Panc1 (cell line): ENCODE results near the gene SGO2. TPM values are rescaled to one million over a fixed set of nuclear protein-coding genes. Genes with fewer than 3 reads are reported as not detected.

Source experiments
- ATAC-seq: fragments of 200-7000 bp; cut with Tn5 transposase; 2 replicates; pipeline ENCODE4 v1.9.1; 2020; ENCODE audit warnings: mild to moderate bottlenecking, moderate library complexity
- BruUV-seq: library from RNA; stranded (reverse); fragments of 400-500 nt; replicated peaks from 2 replicates; lab custom pipeline; 2021; lab: Mats Ljungman, UMichigan
- CTCF ChIA-PET: fragments of 300-600 bp; sonication (Branson Sonifier 250); formaldehyde crosslinking; loops from one replicate; lab custom pipeline; 2022; ENCODE audit warnings: antibody characterized with exemption; lab: Charles Lee
- POLR2A ChIA-PET: fragments of 300-600 bp; sonication (Branson Sonifier 250); formaldehyde crosslinking; loops from one replicate; lab custom pipeline; 2022; ENCODE audit warnings: antibody characterized with exemption; lab: Charles Lee
- DNase-seq: peaks from one replicate; pipeline ENCODE4 v3.0.0-alpha.2; 2010; ENCODE audit warnings: low read depth, low spot score
- H3K27ac ChIP-seq: 2 replicates; pipeline ENCODE4 v1.5.1; 2011; ENCODE audit warnings: mild to moderate bottlenecking, low read length, inconsistent platforms
- H3K27me3 ChIP-seq: fragments of 200-500 bp; sonication (Bioruptor generic); 2 replicates; pipeline ENCODE4 v1.6.0; 2014; ENCODE audit warnings: low read length, inconsistent platforms; ENCODE audit not compliant: control insufficient read depth, insufficient read depth
- H3K36me3 ChIP-seq: fragments of 200-500 bp; sonication (Bioruptor generic); 2 replicates; pipeline ENCODE4 v1.5.1; 2014; ENCODE audit warnings: inconsistent platforms, mild to moderate bottlenecking, low read length, moderate library complexity; ENCODE audit not compliant: control insufficient read depth, insufficient read depth
- H3K4me1 ChIP-seq: 2 replicates; pipeline ENCODE4 v1.5.1; 2011; ENCODE audit warnings: inconsistent platforms, mild to moderate bottlenecking, low read length, moderate library complexity; ENCODE audit not compliant: control insufficient read depth, insufficient read depth
- H3K4me3 ChIP-seq, 2 experiments: 2 replicates each; pipeline ENCODE4 v1.5.1; 2011 to 2012; ENCODE audit warnings: low read depth in 2 of 2, low read length in 2 of 2, mild to moderate bottlenecking in 2 of 2, inconsistent platforms in 1 of 2, moderate library complexity in 1 of 2
- H3K9me3 ChIP-seq: fragments of 200-500 bp; sonication (Bioruptor generic); 2 replicates; pipeline ENCODE4 v1.5.1; 2014; ENCODE audit warnings: low read depth, mild to moderate bottlenecking, inconsistent platforms, low read length, moderate library complexity; ENCODE audit not compliant: control insufficient read depth, insufficient read depth
- POLR2AphosphoS5 ChIP-seq: IDR thresholded peaks from 2 replicates; pipeline ENCODE4 v1.6.1; 2012; ENCODE audit warnings: mild to moderate bottlenecking, low read depth, low read length, moderate library complexity
- SIN3A ChIP-seq: IDR thresholded peaks from 2 replicates; pipeline ENCODE4 v1.6.1; 2012; ENCODE audit warnings: low read depth, mild to moderate bottlenecking, low read length, moderate library complexity, borderline replicate concordance; ENCODE audit not compliant: insufficient read depth
- TCF7L2 ChIP-seq: IDR thresholded peaks from 2 replicates; pipeline ENCODE4 v1.6.1; 2011; ENCODE audit warnings: mild to moderate bottlenecking, low read depth, low read length, inconsistent platforms
- in situ Hi-C: cut with HindIII; loops from 2 replicates; pipeline ENCODE4 v1.10.0; 2016; ENCODE audit warnings: low sequenced_read_pairs, low pct_unique_long_range_greater_than_20kb
- intact Hi-C: fragments of 100-400 bp; cut with micrococcal nuclease; formaldehyde crosslinking; loops from one replicate; pipeline ENCODE4 v1.10.0; 2022; ENCODE audit not compliant: unreplicated experiment
- total RNA-seq: library from RNA; stranded (reverse); gene quantifications from one replicate; pipeline ENCODE4 v1.2.1, GENCODE V29; 2021; ENCODE audit not compliant: unreplicated experiment
- TF ChIP-seq, protein P1 (sequence below), 2 experiments: IDR thresholded peaks; 2 replicates each; pipeline ENCODE4 v1.6.1; 2011 to 2012; ENCODE audit warnings: low read depth in 2 of 2, control low read depth in 1 of 2, low read length in 1 of 2, mild to moderate bottlenecking in 1 of 2, moderate library complexity in 1 of 2; ENCODE audit not compliant: insufficient read depth in 1 of 2
- TF ChIP-seq, protein P2 (sequence below): fragments of 450-650 bp; IDR thresholded peaks from 2 replicates; pipeline ENCODE4 v1.5.1; 2017; ENCODE audit warnings: mild to moderate bottlenecking

The SGO2 gene
- total RNA-seq, 1 experiment from 2014 or later = 34.0 TPM

DNA sequence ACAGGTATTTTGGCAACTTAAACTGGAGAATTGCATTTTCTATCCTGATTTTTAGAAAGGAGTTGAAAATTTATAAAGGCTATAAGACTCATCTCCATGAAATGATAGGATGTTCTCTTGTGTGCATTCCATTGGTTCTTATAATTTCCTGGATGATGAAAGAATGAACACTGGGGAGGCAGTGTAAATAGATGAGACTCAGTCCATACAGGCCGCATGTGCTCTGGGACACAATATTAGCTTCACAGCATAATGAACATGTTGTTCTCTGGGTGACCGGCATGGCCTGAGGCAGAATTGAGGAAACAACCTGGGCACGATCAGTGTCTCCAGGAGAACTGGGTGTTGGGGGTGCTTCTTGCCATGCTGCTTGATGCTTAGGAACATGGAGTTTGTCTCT is 98.7 kb downstream of the SGO2 start:
- no peak overlapping the region for H3K4me3 ChIP-seq
- no peaks in the 10 kb centered on the region for H3K9me3 ChIP-seq
- H3K36me3 ChIP-seq = no peaks in the 10 kb centered on the region
- no TSS peak for BruUV-seq
- CTCF ChIA-PET = no interaction called here
- H3K4me1 ChIP-seq = no peaks in the 10 kb centered on the region
- DNase-seq = no peak
- POLR2A ChIA-PET = interaction anchor here (0.6 kb wide), 1 partner anchor 23 kb away, joined by 3 read pairs; no protein-coding TSS in a partner anchor
- in situ Hi-C loops (no loop called here), intact Hi-C loops (no loop called here)
- H3K27ac ChIP-seq = no peak overlapping the region
- ATAC-seq = no peak
- TF ChIP-seq, protein P1, sequence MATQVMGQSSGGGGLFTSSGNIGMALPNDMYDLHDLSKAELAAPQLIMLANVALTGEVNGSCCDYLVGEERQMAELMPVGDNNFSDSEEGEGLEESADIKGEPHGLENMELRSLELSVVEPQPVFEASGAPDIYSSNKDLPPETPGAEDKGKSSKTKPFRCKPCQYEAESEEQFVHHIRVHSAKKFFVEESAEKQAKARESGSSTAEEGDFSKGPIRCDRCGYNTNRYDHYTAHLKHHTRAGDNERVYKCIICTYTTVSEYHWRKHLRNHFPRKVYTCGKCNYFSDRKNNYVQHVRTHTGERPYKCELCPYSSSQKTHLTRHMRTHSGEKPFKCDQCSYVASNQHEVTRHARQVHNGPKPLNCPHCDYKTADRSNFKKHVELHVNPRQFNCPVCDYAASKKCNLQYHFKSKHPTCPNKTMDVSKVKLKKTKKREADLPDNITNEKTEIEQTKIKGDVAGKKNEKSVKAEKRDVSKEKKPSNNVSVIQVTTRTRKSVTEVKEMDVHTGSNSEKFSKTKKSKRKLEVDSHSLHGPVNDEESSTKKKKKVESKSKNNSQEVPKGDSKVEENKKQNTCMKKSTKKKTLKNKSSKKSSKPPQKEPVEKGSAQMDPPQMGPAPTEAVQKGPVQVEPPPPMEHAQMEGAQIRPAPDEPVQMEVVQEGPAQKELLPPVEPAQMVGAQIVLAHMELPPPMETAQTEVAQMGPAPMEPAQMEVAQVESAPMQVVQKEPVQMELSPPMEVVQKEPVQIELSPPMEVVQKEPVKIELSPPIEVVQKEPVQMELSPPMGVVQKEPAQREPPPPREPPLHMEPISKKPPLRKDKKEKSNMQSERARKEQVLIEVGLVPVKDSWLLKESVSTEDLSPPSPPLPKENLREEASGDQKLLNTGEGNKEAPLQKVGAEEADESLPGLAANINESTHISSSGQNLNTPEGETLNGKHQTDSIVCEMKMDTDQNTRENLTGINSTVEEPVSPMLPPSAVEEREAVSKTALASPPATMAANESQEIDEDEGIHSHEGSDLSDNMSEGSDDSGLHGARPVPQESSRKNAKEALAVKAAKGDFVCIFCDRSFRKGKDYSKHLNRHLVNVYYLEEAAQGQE (IDR thresholded peaks at IDR 0.05; ENCODE audit: insufficient read depth in 1 of 2, low read depth in 2 of 2, low read length in 1 of 2) = no peak
- TF ChIP-seq SIN3A = no peak
- TF ChIP-seq, protein P2, sequence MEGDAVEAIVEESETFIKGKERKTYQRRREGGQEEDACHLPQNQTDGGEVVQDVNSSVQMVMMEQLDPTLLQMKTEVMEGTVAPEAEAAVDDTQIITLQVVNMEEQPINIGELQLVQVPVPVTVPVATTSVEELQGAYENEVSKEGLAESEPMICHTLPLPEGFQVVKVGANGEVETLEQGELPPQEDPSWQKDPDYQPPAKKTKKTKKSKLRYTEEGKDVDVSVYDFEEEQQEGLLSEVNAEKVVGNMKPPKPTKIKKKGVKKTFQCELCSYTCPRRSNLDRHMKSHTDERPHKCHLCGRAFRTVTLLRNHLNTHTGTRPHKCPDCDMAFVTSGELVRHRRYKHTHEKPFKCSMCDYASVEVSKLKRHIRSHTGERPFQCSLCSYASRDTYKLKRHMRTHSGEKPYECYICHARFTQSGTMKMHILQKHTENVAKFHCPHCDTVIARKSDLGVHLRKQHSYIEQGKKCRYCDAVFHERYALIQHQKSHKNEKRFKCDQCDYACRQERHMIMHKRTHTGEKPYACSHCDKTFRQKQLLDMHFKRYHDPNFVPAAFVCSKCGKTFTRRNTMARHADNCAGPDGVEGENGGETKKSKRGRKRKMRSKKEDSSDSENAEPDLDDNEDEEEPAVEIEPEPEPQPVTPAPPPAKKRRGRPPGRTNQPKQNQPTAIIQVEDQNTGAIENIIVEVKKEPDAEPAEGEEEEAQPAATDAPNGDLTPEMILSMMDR = no peak
- TF ChIP-seq TCF7L2 = no peak
- TF ChIP-seq POLR2AphosphoS5 = no peak
- no peaks in the 10 kb centered on the region; the same call in 1 of the 2 replicates for H3K27me3 ChIP-seq

DNA sequence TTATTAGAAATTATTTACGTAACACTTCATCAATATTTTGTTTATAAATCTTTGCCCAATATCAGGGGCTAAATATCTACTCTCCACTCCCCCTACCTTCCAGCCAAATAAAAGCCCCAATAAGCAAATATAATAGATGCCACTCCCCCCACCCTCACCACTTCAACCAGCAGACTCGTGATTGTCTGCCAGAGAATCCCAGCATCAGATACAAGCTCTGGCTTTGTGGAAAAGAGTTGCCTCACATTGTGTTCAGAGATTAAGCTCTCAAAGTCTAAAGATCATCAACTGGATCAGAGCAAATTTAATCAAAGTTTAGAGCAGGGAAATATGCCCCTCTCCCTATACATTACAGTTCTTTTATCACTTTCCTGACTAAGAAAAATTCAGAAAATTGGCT is 99.3 kb downstream of the SGO2 start:
- no peak overlapping the region for H3K4me3 ChIP-seq
- H3K9me3 ChIP-seq = no peaks in the 10 kb centered on the region
- DNase-seq (no peak), ATAC-seq (no peak)
- H3K27me3 ChIP-seq = no peaks in the 10 kb centered on the region; the same call in 1 of the 2 replicates
- ChIA-PET POLR2A (no interaction called here), CTCF (no interaction called here)
- H3K27ac ChIP-seq = no peak overlapping the region
- intact Hi-C loops = no loop called here
- BruUV-seq = no TSS peak
- H3K36me3 ChIP-seq = no peaks in the 10 kb centered on the region
- TF ChIP-seq TCF7L2 = no peak
- TF ChIP-seq, protein P1 (IDR thresholded peaks at IDR 0.05; ENCODE audit: insufficient read depth in 1 of 2, low read depth in 2 of 2, low read length in 1 of 2) = no peak
- TF ChIP-seq, protein P2 = no peak
- TF ChIP-seq SIN3A = no peak
- TF ChIP-seq POLR2AphosphoS5 = no peak
- H3K4me1 ChIP-seq = no peaks in the 10 kb centered on the region
- in situ Hi-C loops = no loop called here
